Measurements from ENCODE around the gene DIP2B.

The DIP2B gene

DNA sequence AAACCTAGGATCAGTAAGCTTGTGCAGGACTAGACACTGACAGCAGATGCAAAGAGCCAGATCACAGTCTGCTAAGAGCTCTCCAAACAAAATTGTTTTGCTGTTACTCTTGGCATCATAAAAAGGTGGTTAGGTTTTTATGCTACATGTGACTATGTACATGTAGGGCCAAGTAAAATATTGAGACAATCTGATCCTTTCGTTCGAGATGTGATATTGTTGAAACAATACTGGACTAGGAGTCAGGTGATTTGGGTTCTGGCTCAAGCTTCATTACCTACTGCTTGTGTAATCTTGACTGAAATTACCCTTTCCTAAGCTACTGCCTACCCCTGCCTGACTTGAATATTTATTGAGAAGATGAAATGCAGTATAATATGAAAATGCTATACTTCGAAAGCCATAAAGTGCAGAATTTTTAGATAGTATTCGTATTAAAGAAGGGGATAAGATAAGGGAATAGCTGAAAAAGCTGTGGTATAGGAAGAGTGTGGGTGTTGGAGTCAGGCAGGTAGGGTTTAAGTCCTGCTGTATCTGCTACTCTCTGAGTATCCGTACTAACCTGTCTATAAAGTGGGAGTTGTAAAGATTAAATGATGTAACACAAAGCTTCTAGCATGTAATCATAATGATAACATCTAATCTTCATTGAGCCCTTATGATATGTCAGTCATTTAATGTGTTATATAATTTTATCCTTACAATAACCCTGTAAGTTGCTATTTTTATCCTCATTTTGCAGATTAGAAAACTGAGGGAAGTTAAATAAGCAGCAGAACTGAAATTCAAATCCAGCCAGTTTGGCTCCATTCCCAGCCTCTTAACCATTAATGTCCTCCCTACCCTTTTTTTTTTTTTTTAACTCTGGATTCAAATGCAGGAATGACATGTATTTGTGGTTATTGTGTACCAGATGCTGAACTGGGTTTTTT lies 220.5 kb downstream of the DIP2B start:
- DNase-seq (ENCODE audit: low spot score) (no peak), FAIRE-seq (no peak)

DNA sequence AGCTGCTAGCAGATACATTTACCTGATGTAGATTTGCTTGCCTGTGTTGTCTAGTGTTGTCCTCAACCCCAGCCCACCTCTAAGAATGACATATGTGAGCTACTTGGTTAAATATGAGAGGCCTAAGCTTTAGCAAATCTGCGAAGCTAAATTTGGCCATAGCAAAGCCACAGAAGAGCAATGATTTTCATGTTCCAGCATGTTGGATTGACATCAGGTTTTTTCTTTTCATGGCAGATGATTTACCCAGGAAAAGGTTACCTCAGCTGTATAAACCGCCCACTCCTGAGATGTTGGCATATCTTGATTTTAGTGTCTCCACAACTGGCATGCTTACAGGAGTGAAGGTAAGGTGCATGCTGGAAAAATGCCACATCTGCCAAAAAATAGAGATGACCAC lies 222.7 kb downstream of the DIP2B start:
- FAIRE-seq (no peak), DNase-seq (ENCODE audit: low spot score) (no peak)

DNA sequence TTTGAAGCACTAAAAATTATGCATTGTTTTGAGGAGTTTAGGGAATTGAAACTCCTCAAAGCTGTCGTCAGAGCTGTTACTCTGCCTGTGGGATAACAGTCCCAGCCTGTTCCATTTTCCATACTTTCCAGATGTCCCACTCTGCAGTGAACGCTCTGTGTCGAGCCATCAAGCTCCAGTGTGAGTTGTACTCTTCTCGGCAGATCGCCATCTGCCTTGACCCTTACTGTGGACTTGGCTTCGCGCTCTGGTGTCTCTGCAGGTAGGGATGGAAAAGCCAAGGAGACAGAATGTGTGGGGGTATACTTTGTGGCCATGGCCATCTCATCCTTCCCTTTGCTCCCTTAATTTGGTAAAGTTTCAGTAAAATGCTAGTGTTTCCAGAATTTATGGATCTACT lies 223.6 kb downstream of the DIP2B start:
- DNase-seq (ENCODE audit: low spot score) (no peak), FAIRE-seq (no peak)

DNA sequence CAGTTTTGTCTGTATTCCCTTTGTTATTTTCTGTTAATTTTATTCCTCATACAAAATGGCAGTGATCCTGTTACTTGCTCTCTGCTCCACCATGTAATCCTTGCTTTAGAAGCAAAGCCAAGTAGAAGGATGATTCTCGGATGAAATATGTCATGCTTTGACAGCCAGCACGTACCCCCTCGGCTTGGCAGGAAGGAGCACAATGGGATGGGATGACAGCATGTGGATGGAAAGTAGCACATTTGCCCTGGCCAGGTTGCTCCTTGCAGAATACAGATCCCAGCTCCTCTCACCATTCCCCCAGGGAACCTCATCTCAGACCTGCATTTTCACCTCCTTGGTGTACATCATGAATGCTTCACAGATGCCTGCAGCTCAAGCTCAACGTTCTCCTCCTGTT lies 224.1 kb downstream of the DIP2B start:
- no peak for FAIRE-seq
- no peak for DNase-seq (ENCODE audit: low spot score)

DNA sequence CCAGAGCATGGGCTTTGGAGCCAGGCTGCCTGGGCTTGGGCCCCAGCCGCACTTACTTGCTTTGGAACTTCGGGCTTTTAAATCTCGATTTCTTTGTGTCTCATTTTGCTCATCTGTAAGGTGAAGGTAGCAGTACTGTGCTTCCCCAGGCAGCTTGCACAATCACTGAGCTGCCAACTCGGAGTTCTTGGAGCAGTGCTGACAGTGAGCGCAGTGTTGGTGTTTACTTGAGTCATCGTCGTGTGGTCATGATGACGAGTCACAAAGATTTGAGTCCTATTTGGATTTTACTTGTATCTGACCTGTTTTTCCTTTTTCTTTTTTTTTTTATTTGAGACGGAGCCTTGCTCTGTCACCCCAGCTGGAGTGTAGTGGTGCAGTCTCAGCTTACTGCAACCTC lies 227.8 kb downstream of the DIP2B start:
- no peak for DNase-seq (ENCODE audit: low spot score)
- FAIRE-seq = no peak

DNA sequence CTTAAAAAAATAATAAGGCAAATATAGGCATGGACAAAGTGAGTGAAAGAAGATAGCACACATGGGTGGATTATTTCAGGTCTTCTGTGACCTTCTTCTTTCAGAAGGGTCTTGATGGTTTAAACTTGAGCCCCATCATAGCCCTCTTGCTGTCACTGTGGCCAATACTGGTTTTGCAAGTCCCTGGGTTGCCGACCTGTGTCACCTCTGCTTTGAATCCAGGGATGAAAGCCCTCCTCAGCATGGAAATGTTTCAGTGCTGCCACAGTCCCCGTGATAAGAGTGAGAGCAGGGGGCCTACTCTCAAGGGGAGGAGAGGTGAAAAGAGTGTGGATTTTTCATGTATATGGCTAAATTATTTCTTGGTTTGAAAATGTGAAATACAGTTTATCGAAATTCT lies 228.9 kb downstream of the DIP2B start:
- DNase-seq (ENCODE audit: low spot score) = no peak
- FAIRE-seq = no peak

DNA sequence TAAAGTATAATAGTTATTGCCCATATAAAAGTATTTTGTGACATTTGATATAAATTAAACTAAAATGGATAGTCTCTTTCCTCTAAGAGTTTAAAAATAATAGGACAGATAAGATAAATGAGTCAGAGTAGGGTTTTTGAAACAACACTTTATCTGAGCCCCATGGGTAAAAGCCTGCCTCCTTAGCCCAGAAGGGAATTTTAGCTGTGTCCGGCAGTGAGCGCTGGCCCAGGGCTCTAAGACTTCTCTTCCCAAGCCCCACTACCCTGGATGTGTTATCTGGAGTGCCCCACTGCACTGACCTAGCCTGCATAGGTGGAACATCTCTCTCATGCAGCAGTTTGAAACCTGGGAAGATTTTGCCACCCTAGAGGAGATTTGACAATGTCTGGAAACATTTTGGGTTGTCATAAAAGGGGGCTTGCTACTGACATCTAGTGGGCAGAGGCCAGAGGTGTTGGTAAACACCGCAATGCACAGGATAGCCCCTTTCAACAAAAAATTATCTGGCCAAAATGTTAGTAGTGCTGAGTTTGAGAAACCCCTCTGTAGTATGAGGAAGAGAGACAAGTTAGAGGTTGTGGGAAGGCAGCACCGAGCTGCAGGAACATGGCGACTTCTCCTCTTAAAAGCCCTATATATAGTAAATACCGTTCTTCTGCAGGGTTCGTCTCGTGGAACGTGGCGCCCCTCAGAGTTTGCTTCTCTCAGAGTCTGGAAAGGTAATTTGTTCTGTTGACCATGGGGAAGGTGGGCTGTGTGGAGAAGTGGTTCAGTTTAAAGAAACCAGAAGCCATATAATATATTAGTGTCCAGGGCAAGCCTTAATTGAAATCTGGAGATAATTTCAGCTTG lies 229.9 kb downstream of the DIP2B start:
- DNase-seq (ENCODE audit: low spot score) = no peak
- no peak for FAIRE-seq

DNA sequence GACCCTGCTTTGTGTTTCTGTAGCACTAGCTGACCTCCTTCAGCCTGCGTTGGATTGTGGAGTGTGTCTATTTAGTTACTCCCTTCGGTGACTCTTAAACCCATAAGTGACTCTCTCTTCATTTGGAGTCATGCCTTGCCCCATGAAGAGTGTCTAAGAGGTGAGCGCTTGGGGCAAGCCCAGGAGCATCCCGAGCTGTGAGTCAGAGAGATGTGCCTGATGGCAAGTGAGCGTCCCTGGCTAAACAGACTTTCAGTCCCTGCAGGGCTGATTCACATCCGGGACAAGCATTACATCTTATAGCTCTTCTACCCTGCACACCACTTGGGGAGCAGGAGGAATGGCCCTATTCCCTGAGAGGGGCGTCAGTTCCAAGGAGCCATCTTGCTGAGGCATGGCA lies 234.8 kb downstream of the DIP2B start:
- FAIRE-seq = no peak
- no peak for DNase-seq (ENCODE audit: low spot score)

DNA sequence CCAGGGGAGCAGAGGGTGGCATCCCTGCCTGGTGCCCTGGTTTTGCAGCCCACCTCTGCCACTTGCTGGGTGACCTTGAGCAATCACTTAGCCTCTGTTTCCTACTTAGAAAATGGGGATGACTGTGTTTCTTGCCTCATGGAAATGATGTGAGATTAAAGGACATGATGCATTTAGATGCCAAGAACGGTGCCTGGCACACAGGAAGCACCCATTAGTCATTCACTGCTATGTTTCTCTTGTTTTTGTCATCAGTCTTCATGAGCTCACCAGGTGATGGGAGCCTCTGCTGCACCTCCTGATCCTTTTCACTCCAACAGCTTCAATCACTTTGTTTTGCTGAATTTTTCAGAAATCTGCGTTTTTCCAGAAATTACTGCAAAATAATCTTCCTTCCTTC lies 235.5 kb downstream of the DIP2B start:
- FAIRE-seq = no peak
- DNase-seq (ENCODE audit: low spot score) = no peak

DNA sequence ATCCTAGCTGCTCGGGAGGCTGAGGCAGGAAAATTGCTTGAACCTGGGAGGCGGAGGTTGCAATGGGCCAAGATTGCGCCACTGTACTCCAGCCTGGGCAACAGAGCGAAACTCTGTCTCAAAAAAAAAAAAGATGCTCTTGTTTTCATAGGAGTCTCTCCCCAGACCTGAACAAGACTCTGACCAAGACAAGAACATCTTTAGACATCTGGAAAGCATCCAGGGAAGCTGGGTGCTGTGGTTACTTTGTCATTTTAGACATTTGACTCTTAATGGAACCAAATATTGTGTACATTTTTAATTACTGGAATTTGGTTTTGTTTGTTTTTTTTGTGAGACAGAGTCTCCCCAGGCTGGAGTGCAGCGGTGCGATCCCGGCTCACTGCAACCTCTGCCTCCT lies 238.0 kb downstream of the DIP2B start:
- no peak for FAIRE-seq

DNA sequence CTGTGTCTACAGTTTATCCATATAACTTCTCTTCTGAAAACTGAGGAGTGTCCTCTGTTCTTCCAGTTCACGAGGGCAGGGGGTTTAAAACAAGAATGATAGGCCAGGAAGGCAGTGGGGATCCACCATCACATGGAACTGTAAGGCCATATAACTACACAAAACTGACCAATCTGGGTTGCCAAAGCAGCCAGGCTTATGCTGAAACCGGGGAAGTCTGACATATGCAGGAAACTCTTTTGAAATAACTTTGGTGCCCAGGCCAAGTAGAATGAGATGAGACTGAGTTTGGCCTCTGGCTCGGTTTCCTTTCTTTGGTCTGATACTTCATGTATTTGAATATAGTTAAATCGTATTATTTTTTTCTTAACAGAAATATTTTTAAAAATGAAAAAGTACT lies 241.1 kb downstream of the DIP2B start:
- DNase-seq (ENCODE audit: low spot score) = no peak
- no peak for FAIRE-seq

More for the DNA sequence above, 238.0 kb downstream of the DIP2B start:
- no peak for DNase-seq (ENCODE audit: low spot score)

DNA sequence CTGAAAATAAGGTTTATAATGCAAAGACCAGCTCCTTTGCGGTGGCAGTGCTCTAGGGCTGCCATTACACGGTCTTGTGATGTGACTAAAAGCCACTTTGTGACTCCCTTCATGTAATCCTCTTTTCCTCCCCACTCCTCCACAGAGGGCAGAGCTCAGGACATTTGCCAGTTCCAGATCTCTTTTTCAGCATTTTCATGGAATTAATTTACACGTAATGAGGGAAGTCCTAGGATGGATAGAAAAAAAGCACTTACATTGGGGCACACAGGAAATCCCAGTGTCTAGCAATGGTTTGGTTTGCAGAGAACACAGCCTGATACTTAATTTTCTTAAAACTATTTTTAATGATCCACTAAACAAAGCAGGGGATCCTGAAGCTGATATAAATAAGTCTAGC lies 241.6 kb downstream of the DIP2B start:
- FAIRE-seq = no peak
- DNase-seq (ENCODE audit: low spot score) = no peak

DNA sequence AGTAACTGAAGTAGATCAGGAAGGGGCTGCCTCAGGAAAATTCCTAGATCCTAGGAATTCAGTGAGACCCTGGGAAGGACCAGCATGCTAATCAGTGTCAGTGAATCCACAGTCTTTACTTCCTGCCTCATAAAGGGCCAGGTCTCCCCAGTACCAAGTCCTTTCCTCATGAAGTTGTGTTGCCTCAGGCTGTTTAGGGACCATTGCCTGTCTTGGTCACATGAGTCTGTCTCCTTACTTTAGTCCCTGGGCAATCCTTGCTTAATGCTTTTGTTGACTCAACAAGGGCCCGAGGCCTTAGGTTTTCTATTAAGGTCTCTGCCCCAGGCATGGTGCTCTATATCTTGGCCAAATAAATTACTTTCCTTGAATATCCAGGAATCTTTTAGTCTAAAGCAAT lies 243.0 kb downstream of the DIP2B start:
- no peak for DNase-seq (ENCODE audit: low spot score)
- FAIRE-seq = no peak

DNA sequence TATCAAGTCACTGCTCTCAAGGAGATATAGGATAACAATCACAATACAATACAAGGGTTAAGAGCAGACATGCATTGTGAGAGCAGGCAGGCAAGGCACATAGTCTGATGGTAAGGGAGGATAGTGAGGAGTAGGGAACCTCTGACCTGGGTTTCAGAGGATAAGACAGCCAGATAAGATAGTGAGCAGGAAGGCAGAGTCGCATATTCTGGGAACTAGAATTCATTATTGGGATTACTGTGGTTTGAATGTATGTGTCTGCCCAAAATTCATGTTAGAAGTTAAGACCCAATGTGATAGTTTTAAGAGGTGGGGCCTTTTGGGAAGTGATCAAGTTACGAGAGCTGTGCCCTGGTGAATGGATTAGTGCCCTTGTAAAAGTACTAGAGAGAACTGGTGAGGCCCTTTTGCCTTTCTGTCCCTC lies 244.7 kb downstream of the DIP2B start:
- DNase-seq (ENCODE audit: low spot score) = no peak

DNA sequence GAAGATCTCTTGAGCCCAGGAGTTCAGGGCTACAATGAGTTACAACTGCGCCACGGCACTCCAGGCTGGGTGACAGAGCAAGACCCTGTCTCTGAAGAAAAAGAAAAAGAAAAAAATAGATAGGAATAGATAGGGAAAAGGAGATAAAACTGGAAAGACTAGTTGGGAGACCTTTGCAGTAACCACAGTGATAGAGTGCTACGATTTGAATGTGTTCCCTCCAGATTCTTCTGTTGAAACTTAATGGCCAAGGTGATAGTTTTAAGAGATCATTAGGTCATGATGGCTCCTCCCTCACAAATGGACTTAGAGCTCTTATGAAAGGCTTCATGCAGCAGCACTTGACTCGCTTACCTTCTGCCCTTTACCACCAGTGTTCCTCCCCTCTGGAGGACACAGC lies 245.6 kb downstream of the DIP2B start:
- FAIRE-seq (no peak), DNase-seq (ENCODE audit: low spot score) (no peak)

More for the DNA sequence above, 244.7 kb downstream of the DIP2B start:
- FAIRE-seq = no peak

DNA sequence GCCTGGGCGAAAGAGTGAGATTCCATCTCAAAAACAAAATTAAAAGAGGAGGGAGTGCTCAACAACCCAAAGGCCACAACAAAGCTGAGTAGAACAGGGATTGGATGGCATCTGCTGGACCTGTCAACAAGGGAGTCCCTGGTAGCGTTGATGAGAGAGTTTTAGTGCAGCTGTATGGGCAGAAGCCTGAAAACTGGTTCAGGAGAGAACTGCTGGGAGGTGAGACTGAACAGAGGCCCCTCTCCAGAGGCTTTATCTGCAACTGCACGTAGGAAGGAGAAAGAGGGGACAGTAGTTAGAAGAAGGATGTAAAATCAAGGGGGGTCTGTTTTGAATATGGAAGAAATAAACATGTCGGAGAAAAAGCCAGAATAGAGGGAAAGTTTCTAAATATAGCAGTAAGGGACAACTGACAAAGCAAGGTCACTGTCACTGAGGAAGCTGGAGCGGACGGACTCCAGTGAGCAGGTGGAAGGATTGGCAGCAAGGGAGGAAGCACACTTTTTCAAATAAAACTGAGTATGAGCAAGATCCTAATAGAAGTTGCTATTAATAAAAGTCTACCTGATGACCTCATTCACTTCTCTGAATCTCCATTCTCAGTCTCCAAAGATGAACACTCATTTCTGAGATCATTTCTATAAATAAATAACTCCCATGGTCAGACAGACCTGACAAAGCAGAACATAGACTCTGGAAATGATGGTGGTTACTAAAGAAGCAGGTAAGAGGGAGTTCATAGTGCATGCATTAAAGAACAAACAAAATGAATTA lies 247.3 kb downstream of the DIP2B start:
- FAIRE-seq (peak; percentile 58), DNase-seq (ENCODE audit: low spot score) (peak; percentile 46)

DNA sequence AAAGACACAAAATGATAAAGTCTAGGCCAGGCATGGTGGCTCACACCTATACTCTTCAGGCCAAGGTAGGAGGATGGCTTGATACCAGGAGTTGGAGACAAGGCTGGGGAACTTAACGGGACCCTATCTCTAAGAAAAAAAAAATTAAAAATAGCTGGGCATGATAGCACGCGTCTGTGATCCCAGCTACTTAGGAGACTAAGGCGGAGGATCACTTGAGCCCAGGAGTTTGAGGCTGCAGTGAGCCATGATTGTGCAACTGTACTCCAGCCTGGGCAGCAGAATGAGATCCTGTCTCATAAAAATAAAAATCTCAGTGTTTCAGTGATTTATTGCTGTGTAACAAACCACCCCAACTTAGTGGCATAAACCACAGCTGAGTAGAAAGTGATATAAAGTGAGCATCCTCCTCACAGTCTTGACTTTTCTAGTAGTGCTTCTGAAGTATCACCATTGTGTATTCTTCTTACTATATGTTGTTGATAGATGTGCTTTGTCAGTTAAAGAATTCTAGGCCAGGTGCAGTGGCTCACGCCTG lies 248.5 kb downstream of the DIP2B start:
- FAIRE-seq (no peak), DNase-seq (ENCODE audit: low spot score) (no peak)

DNA sequence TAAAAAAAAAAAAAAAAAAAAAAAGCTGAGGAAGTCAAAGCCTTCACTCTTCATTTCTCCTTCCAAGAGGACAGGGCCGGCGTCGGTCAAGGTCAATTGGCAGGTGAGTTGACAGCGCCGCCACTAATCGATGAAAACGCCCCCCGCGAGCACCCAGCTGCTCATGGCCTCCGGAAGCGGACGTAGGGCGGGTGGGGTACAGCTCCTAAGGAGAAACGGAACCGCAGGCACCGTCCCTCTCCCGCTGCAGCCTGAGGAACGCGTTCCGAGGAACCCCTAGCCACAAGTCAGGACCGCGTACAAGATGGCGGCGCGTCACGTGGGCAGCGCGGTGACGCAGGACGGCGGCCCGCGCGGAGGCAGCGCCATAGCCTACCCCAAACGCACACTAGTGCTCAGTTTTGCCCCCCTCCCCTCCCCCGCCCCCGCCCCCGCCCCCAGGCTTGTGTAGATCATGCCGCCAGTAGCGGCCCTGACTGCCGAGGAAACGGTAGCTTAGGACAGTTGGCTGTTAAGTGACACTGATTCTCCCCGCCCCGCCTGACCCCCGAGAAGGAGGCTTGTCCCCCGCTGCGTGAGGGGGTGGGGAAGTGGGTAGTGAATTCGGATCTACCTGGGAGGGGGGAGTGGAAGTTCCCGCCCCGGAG lies 259.0 kb downstream of the DIP2B start, which contains the start of gene ATF1:
TSS of gene ATF1 (plus strand) at position 463 of the 647 bp plus-strand sequence. CDS start 16,045 bp downstream, outside the sequence.
- FAIRE-seq = no peak
- DNase-seq (ENCODE audit: low spot score) = peak; percentile 70

DNA sequence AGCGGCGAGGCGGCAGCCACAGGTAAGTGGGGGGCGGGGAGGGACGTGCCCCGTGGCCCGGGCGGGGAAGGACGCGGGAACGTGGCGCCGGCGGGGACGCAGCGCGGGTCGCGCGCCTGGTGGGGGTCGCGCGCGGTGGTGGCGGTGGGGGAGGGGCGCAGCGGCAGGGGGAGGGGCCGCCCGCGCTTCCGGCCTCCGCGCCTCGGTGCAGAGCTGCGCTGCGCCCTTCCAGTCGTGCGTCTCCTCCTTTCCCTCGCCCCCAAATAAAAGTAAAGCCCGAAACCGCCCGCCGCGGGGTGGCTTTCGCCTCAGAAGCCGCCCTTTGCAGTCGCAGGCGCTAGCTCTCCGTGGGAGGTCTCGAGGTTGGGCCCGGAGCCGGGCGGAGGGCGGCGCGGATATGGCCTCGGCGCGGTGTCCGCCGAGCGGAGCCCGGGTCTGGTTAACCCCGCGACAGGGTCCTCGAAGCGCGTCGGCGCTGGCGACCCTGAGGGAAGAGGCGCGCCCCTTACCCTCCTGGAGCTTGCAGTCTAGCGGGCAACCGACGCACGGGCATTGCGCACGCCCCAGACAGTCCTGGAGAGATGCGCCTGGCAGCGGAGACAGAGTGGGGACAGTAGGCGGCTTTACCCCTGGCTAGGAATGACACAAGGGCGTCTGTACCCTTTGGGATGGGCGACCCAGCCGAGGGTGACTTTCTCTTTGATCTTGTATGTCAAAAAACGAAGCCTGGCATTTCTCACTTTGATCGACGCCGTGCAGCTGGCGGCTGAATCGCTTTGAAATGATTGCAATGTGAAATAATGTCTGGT lies 259.7 kb downstream of the DIP2B start:
- no peak for FAIRE-seq
- no peak for DNase-seq (ENCODE audit: low spot score)

All from RCC 7860 (cell line).